LNCAP (cell line): Measurements from ENCODE around the gene RAET1E.

Experiments
- TF ChIP-seq, protein P1 (sequence below): fragments of 450-650 bp; IDR thresholded peaks from 2 replicates; pipeline ENCODE4 v1.5.1; 2017; ENCODE audit warnings: mild to moderate bottlenecking

The RAET1E gene

GRCh38 chr6:149877659-149878058 is 20.3 kb downstream of the RAET1E start:
- TF ChIP-seq, protein P1, sequence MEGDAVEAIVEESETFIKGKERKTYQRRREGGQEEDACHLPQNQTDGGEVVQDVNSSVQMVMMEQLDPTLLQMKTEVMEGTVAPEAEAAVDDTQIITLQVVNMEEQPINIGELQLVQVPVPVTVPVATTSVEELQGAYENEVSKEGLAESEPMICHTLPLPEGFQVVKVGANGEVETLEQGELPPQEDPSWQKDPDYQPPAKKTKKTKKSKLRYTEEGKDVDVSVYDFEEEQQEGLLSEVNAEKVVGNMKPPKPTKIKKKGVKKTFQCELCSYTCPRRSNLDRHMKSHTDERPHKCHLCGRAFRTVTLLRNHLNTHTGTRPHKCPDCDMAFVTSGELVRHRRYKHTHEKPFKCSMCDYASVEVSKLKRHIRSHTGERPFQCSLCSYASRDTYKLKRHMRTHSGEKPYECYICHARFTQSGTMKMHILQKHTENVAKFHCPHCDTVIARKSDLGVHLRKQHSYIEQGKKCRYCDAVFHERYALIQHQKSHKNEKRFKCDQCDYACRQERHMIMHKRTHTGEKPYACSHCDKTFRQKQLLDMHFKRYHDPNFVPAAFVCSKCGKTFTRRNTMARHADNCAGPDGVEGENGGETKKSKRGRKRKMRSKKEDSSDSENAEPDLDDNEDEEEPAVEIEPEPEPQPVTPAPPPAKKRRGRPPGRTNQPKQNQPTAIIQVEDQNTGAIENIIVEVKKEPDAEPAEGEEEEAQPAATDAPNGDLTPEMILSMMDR = no peak

DNA sequence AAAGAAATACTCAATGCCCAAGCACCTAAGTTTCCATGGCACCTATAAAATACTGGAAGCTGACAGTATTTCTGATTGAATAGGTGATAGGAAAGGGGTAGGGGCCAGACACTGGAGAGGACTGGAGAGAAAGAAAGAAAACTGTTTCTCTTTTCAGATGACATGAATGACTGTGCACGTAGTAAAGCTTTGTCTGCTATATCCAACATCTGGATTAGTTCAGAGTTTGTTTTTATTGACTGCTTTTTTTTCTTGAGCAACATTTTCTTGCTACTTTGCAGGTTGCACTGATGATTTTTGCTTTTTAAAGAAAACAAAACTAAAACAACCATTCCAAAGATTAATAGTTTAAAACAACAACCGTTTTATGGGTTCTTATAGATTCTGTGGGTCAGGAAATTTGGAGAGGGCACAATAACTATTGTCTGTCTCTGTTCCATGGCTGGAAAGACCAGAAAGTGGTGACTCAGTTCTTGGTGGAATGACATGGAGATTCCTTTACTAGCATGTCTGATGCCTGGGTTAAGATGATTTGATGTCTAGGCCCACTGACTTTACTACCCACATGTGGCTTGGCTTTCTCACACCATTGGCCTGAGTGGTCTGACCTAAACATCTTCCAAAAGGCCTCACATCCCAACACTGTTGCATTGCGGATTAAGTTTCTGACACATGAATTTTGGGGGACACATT is 21.5 kb downstream of the RAET1E start:
- TF ChIP-seq, protein P1 = no peak

- TF ChIP-seq, protein P1 = no peak
Observed at GRCh38 chr6:149872233-149872632, 25.7 kb downstream of the RAET1E start.

DNA sequence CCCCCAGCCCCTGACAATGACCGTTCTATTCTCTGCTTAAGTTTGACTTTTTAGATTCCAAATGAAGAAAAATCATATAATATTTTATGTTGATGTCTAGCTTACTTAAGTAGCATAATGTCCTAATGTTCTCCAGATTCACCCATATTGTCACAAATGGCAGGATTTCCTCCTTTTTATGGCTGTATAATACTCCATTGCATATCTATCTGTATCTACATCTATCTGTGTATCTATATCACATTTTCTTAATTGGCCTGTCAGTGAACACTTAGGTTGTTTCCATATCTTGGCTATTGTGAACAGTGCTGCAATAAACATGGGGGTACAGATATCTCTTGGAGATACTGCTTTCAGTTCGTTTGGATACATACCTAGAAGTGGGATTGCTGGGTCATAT is 26.7 kb downstream of the RAET1E start:
- TF ChIP-seq, protein P1 = no peak

DNA sequence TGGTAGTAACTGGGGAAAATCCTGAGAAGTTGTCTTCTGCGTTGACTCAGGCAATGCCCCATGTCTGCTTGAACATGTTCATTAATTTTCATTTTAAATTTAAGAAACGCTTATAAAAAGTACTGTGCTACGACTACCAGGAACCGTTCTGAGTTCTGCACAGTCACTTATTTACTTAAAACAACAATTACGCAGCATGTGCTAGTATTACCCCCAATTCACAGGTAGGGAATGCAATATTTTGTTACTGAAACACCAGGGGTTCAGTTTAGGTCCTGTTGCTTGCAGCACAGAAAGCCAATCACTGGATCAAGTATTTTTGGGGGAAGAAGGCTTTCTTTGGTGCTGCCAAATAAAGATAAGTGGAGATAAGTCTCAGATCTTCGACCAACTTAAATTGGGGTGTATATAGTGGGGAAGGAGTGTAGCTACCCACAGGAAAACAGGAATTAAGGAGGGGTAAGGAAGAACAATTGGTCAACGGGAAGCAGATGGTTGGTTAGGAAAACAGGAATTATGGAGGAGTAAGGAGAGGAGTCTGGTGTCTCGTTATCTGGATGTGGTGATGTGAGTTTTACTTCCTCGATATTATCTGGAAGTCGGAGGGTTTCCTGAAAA is 28.5 kb downstream of the RAET1E start:
- TF ChIP-seq, protein P1 = no peak

DNA sequence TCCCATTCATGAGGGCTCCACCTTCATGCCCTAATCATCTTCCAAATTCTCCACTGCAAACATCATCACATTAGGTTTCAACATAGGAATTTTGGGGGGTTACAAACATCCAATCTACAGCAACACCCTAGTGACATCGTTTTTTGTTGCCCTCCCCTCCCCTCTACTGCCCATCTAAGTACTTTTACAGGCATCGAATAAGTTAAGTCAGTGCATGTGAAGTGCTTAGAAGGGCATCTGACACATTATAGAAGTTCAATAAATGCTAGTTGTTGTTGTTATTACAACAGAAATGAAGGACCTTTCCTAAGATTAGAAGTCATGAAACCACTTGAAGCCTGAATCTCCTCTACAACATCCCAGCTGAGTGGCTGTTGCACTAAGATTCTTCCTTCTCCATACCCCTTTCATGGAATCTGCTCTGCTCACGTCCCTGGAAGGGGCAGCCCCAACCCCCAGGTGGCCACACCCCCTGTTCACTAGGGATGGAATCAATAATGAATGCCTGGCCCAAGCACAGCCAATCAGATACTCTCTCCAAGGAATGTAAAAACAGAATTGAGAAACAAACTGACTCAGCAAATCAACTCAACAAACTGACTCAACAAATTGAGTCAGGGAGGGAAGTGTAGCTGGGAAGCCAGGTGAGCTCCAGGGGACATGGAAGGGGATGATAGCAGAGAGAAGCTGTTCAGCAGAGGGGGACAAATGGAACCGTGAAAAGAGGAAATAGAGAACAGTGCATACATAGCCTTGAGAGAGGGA is 29.9 kb downstream of the RAET1E start:
- TF ChIP-seq, protein P1 = no peak

- TF ChIP-seq, protein P1 = peak; percentile 81
Observed at GRCh38 chr6:149864578-149865535, 33.1 kb downstream of the RAET1E start.
